HepG2 (cell line): ENCODE data around the gene FGD6. TPM values are rescaled to one million over a fixed set of nuclear protein-coding genes. Genes with fewer than 3 reads are reported as not detected.

Source experiments
- CHD2 ChIP-seq: IDR thresholded peaks from 2 replicates; pipeline ENCODE4 v1.6.1; 2011; ENCODE audit warnings: low read depth, low read length, improper control_type of control experiment
- HMG20B ChIP-seq: conservative IDR thresholded peaks from 2 replicates; pipeline ENCODE4 v1.6.1; 2016; ENCODE audit warnings: missing genetic modification reagents, missing compliant biosample characterization
- ISL2 ChIP-seq: sonication (generic); formaldehyde crosslinking; IDR thresholded peaks from 2 replicates; pipeline ENCODE4 v1.5.0; 2020; ENCODE audit warnings: missing genetic modification reagents
- KAT2B ChIP-seq: fragments of 150-350 bp; IDR thresholded peaks from 2 replicates; pipeline ENCODE4 v1.6.1; 2014; ENCODE audit warnings: low read depth, low read length, borderline replicate concordance
- MYC ChIP-seq: sonication (generic); formaldehyde crosslinking; IDR thresholded peaks from 2 replicates; pipeline ENCODE4 v1.9.0; 2021; ENCODE audit warnings: missing genetic modification reagents, borderline replicate concordance
- POLR2A ChIP-seq, 2 experiments: IDR thresholded peaks; 2 replicates each; pipeline ENCODE4 v1.6.1; 2011; ENCODE audit warnings: low read depth in 2 of 2, low read length in 2 of 2, mild to moderate bottlenecking in 1 of 2, moderate library complexity in 1 of 2; ENCODE audit not compliant: insufficient read depth in 1 of 2
- SMC3 ChIP-seq: IDR thresholded peaks from 2 replicates; pipeline ENCODE4 v1.6.1; 2011; ENCODE audit warnings: low read length, improper control_type of control experiment
- YEATS2 ChIP-seq: sonication (generic); formaldehyde crosslinking; IDR thresholded peaks from 2 replicates; pipeline ENCODE4 v1.4.0; 2020; ENCODE audit warnings: missing genetic modification reagents, borderline replicate concordance
- ZBTB8A ChIP-seq: sonication (generic); formaldehyde crosslinking; IDR thresholded peaks from 2 replicates; pipeline ENCODE4 v1.4.0; 2020; ENCODE audit warnings: mild to moderate bottlenecking, low read depth, missing genetic modification reagents, borderline replicate concordance
- ZNF331 ChIP-seq: sonication (generic); formaldehyde crosslinking; IDR thresholded peaks from 2 replicates; pipeline ENCODE4 v1.4.0; 2020; ENCODE audit warnings: missing genetic modification reagents
- ZNF354B ChIP-seq: sonication (generic); formaldehyde crosslinking; IDR thresholded peaks from 2 replicates; pipeline ENCODE4 v1.8.0; 2022; ENCODE audit warnings: mild to moderate bottlenecking, missing genetic modification reagents
- ZNF430 ChIP-seq: sonication (generic); formaldehyde crosslinking; IDR thresholded peaks from 2 replicates; pipeline ENCODE4 v1.9.0; 2021; ENCODE audit warnings: mild to moderate bottlenecking, missing genetic modification reagents
- ZNF644 ChIP-seq: IDR thresholded peaks from 2 replicates; pipeline ENCODE4 v1.6.1; 2016; ENCODE audit warnings: low read depth
- ZNF724P ChIP-seq: sonication (generic); formaldehyde crosslinking; IDR thresholded peaks from 2 replicates; pipeline ENCODE4 v1.8.0; 2022; ENCODE audit warnings: missing genetic modification reagents, borderline replicate concordance
- polyA plus RNA-seq, 8 experiments: library from polyadenylated mRNA; depleted of rRNA in 3 of 8; stranded (reverse) in 7 of 8; unstranded in 1 of 8; fragments of >200 nt; fragmentation: Illumina TruSeq in 4 of 8; extraction: Trizol in 4 of 8; gene quantifications; 2 replicates each; pipeline versions ENCODE4 v1.2.1 to v1.2.3, GENCODE V29; 2011 to 2016; ENCODE audit warnings: low read depth in 4 of 8, missing spikeins in 1 of 8, mixed read lengths in 1 of 8; ENCODE audit not compliant: insufficient read depth in 1 of 8
- total RNA-seq, 5 experiments: library from RNA; depleted of rRNA; stranded (reverse); fragments of >200 nt; fragmentation: Illumina TruSeq; extraction: Trizol; gene quantifications; 2 replicates each; pipeline ENCODE4 v1.2.3, GENCODE V29; 2016; ENCODE audit warnings: low read depth in 1 of 5
- TF ChIP-seq, protein P1 (sequence below): IDR thresholded peaks from 2 replicates; pipeline ENCODE4 v1.6.1; 2016; ENCODE audit warnings: low read depth, missing genetic modification reagents, missing compliant biosample characterization
- TF ChIP-seq, protein P2 (sequence below): IDR thresholded peaks from 2 replicates; pipeline ENCODE4 v1.6.1; 2016; ENCODE audit warnings: control low read depth
- TF ChIP-seq, protein P3 (sequence below): IDR thresholded peaks from 2 replicates; pipeline ENCODE4 v1.6.1; 2016; ENCODE audit warnings: missing compliant biosample characterization, missing genetic modification reagents, borderline replicate concordance
- TF ChIP-seq, protein P4 (sequence below): sonication (generic); formaldehyde crosslinking; IDR thresholded peaks from 2 replicates; pipeline ENCODE4 v1.4.0; 2020; ENCODE audit warnings: missing genetic modification reagents

FGD6 gene
- total and polyA plus RNA-seq, 2 of the 13 experiments (the other 11 are each of a cell fraction or from before 2014, with no cell fraction given) = 2.2 to 4.3 TPM

DNA sequence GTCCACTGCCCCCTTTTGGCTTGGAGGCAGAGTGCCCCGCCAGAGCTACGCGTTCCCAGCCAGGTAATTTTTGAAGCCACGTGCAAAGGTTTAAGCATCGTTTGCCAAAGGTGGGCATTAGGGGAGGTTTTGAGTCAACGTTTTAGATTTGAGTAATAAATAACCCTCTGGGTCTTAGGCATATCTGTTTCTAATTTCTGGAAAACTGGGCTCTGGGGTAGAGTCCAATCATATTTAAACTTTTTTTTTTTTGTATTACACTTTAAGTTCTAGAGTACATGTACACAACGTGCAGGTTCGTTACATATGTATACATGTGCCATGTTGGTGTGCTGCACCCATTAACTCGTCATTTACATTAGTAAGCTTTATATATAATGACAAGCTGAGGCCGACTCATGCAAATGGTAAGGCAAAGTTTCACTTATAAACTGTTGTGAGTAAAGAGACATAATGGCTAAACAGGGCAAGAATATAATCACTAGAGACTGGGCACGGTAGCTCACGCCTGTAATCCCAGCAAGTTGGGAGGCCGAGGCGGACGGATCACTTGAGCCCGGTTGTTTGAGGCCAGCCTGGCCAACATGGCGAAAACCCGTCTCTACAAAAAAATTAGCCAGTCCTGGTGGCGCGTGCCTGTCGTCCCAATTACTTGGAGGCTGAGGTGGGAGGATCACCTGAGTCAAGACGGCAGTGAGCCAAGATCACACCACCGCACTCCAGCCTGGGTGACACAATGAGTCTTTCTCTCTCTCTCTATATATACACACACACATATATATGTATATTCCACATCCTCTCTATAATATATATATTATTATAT is 143.4 kb downstream of the FGD6 start (continued):
- TF ChIP-seq YEATS2 = peak; percentile 73; the same call in 1 of the 2 replicates
- TF ChIP-seq MYC (CRISPR knock-in tag) = 0 out of 2 replicates have a peak, but pooled peaks have one; percentile 79
- TF ChIP-seq, protein P1, sequence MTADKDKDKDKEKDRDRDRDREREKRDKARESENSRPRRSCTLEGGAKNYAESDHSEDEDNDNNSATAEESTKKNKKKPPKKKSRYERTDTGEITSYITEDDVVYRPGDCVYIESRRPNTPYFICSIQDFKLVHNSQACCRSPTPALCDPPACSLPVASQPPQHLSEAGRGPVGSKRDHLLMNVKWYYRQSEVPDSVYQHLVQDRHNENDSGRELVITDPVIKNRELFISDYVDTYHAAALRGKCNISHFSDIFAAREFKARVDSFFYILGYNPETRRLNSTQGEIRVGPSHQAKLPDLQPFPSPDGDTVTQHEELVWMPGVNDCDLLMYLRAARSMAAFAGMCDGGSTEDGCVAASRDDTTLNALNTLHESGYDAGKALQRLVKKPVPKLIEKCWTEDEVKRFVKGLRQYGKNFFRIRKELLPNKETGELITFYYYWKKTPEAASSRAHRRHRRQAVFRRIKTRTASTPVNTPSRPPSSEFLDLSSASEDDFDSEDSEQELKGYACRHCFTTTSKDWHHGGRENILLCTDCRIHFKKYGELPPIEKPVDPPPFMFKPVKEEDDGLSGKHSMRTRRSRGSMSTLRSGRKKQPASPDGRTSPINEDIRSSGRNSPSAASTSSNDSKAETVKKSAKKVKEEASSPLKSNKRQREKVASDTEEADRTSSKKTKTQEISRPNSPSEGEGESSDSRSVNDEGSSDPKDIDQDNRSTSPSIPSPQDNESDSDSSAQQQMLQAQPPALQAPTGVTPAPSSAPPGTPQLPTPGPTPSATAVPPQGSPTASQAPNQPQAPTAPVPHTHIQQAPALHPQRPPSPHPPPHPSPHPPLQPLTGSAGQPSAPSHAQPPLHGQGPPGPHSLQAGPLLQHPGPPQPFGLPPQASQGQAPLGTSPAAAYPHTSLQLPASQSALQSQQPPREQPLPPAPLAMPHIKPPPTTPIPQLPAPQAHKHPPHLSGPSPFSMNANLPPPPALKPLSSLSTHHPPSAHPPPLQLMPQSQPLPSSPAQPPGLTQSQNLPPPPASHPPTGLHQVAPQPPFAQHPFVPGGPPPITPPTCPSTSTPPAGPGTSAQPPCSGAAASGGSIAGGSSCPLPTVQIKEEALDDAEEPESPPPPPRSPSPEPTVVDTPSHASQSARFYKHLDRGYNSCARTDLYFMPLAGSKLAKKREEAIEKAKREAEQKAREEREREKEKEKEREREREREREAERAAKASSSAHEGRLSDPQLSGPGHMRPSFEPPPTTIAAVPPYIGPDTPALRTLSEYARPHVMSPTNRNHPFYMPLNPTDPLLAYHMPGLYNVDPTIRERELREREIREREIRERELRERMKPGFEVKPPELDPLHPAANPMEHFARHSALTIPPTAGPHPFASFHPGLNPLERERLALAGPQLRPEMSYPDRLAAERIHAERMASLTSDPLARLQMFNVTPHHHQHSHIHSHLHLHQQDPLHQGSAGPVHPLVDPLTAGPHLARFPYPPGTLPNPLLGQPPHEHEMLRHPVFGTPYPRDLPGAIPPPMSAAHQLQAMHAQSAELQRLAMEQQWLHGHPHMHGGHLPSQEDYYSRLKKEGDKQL (CRISPR knock-in tag) = no peak
- TF ChIP-seq KAT2B = no peak
- TF ChIP-seq, protein P2, sequence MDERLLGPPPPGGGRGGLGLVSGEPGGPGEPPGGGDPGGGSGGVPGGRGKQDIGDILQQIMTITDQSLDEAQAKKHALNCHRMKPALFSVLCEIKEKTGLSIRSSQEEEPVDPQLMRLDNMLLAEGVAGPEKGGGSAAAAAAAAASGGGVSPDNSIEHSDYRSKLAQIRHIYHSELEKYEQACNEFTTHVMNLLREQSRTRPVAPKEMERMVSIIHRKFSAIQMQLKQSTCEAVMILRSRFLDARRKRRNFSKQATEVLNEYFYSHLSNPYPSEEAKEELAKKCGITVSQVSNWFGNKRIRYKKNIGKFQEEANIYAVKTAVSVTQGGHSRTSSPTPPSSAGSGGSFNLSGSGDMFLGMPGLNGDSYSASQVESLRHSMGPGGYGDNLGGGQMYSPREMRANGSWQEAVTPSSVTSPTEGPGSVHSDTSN = no peak
- TF ChIP-seq ZNF354B (CRISPR knock-in tag) = no peak
- no peak for TF ChIP-seq ZNF430 (CRISPR knock-in tag)
- no peak for TF ChIP-seq ZBTB8A
- 0 out of 2 replicates have a peak, but pooled peaks have one; percentile 34 for TF ChIP-seq HMG20B (CRISPR knock-in tag)
- TF ChIP-seq, protein P3, sequence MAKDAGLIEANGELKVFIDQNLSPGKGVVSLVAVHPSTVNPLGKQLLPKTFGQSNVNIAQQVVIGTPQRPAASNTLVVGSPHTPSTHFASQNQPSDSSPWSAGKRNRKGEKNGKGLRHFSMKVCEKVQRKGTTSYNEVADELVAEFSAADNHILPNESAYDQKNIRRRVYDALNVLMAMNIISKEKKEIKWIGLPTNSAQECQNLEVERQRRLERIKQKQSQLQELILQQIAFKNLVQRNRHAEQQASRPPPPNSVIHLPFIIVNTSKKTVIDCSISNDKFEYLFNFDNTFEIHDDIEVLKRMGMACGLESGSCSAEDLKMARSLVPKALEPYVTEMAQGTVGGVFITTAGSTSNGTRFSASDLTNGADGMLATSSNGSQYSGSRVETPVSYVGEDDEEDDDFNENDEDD (CRISPR knock-in tag) = peak; percentile 29; the same call in 1 of the 2 replicates
- 0 out of 2 replicates have a peak, but pooled peaks have one; percentile 7 for TF ChIP-seq ISL2 (CRISPR knock-in tag)
- peak; percentile 17; the same call in 1 of the 2 replicates for TF ChIP-seq SMC3
- 0 out of 2 replicates have a peak, but pooled peaks have one; percentile 8 for TF ChIP-seq ZNF724P (CRISPR knock-in tag)
- TF ChIP-seq ZNF644 (CRISPR knock-in tag) = 0 out of 2 replicates have a peak, but pooled peaks have one; percentile 61
- TF ChIP-seq CHD2 = no peak; the same call in 1 of the 2 replicates
- TF ChIP-seq, protein P4, sequence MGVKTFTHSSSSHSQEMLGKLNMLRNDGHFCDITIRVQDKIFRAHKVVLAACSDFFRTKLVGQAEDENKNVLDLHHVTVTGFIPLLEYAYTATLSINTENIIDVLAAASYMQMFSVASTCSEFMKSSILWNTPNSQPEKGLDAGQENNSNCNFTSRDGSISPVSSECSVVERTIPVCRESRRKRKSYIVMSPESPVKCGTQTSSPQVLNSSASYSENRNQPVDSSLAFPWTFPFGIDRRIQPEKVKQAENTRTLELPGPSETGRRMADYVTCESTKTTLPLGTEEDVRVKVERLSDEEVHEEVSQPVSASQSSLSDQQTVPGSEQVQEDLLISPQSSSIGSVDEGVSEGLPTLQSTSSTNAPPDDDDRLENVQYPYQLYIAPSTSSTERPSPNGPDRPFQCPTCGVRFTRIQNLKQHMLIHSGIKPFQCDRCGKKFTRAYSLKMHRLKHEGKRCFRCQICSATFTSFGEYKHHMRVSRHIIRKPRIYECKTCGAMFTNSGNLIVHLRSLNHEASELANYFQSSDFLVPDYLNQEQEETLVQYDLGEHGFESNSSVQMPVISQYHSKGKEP (CRISPR knock-in tag) = no peak
- peak; percentile 62; the same call in 1 of the 2 replicates for TF ChIP-seq ZNF331
- TF ChIP-seq POLR2A (IDR thresholded peaks at IDR 0.05; ENCODE audit: insufficient read depth in 1 of 2, low read depth in 2 of 2, low read length in 2 of 2) = 0 out of 4 replicates have a peak, but pooled peaks of 1 of the 2 experiments have one; percentile 0
